ENCODE measurements around the gene IZUMO1R. TPM values are rescaled to one million over a fixed set of nuclear protein-coding genes. Genes with fewer than 3 reads are reported as not detected.

IZUMO1R gene
- total RNA-seq = not detected in 2 replicates

DNA sequence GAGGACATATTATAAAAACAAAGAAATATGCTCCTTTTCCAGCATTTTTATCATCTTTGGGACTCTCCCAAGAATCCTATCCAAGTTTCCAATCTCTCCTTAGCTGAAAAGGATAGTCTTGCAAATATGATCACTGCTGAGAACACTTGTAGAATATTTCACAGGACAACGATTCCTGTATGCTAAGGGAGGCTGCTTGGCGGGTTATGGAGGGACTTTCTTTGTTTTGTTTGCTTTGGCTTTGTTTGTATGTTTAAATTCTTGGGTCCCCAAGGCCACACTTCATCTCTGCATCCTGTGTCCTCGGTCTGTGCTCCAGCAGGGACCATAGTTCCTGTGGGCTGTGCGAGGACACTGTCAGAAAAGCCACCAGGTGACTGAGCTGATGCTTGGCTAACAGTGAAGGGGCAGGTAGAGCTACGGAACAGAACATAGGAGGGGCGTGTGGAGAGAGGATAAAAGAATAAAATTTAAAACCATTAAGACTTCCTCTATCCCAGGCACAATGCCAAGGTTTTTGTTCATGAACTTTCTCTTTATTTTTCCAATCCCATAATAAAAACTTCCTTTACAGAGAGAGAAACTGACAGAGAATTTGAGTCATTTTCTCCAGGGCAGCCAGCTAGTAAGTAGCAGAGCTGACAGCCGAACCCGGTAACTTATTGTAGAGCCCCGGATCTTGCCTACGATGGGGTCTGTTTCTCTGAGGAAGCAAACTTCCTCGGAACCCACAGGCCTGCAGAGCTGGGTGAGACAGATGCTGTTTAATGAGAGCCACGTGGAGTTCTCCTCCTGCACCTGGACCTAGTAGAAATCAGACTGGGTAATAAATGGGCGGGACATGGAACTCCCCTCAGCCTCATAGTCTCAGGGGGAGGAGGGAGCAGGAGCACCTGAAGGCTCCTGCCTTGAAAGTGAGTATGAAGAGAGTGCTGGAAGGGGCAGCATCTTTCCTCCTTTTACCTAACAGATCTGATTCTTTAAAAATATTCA is at the start of gene IZUMO1R:
IZUMO1R (plus strand) TSS at position 615 of the 993 bp plus-strand sequence. CDS start 1,057 bp downstream, outside the sequence.

Other genes with a start within 250 kb of the IZUMO1R start
- 27.6 and 30.6 TPM in 2 replicates for gene PANX1, start 175.7 kb upstream of the IZUMO1R start, total RNA-seq
- not detected in 2 replicates for gene GPR83, start 96.8 kb downstream of the IZUMO1R start, total RNA-seq
- gene MRE11, start 189.3 kb downstream of the IZUMO1R start, total RNA-seq = 25.7 and 38.6 TPM in 2 replicates
- 13.1 and 13.2 TPM in 2 replicates for gene ANKRD49, start 189.4 kb downstream of the IZUMO1R start, total RNA-seq
- not detected in 2 replicates for gene C11orf97, start 207.9 kb downstream of the IZUMO1R start, total RNA-seq
- 8.0 and 8.4 TPM in 2 replicates for gene FUT4, start 239.3 kb downstream of the IZUMO1R start, total RNA-seq